WERI-Rb-1 (cell line): ENCODE measurements around the gene SH3PXD2A.
A peak's percentile ranks its signal among the peaks of the same experiment; 100 is the strongest.

Source experiments
- DNase-seq: peaks from one replicate; pipeline ENCODE4 v3.0.0-alpha.2; 2020
- H3K27ac ChIP-seq: fragments of 250-450 bp; sonication (Bioruptor Pico); 2 replicates; pipeline ENCODE4 v1.5.1; 2020; ENCODE audit warnings: mild to moderate bottlenecking, moderate library complexity
- H3K27me3 ChIP-seq: fragments of 250-450 bp; sonication (Bioruptor Pico); 2 replicates; pipeline ENCODE4 v1.5.1; 2021; ENCODE audit warnings: mild to moderate bottlenecking, low read depth, moderate library complexity; ENCODE audit not compliant: insufficient read depth, severe bottlenecking
- H3K36me3 ChIP-seq: fragments of 250-450 bp; sonication (Bioruptor Pico); 2 replicates; pipeline ENCODE4 v1.5.1; 2020; ENCODE audit warnings: mild to moderate bottlenecking, moderate library complexity
- H3K4me3 ChIP-seq: 2 replicates; pipeline ENCODE4 v1.5.1; 2011; ENCODE audit warnings: low read depth, mild to moderate bottlenecking, control low read depth, low read length
- H3K9me3 ChIP-seq: fragments of 250-450 bp; sonication (Bioruptor Pico); 2 replicates; pipeline ENCODE4 v1.5.1; 2021; ENCODE audit warnings: mild to moderate bottlenecking, moderate library complexity; ENCODE audit not compliant: severe bottlenecking
- CTCF ChIP-seq: IDR thresholded peaks from 2 replicates; pipeline ENCODE4 v1.5.1; 2011; ENCODE audit warnings: low read depth, mild to moderate bottlenecking, control low read depth, inconsistent platforms, low read length

The SH3PXD2A gene

GRCh38 chr10:103895411-103896186 lies 40.2 kb upstream of the SH3PXD2A start:
- DNase-seq = no peak
- Histone ChIP-seq H3K27me3 (no peaks in the 10 kb centered on the region), H3K27ac (peak overlapping the region; percentile 14; the same call in 1 of the 2 replicates), H3K36me3 (no peaks in the 10 kb centered on the region), H3K4me3 (no peak overlapping the region), H3K9me3 (no peaks in the 10 kb centered on the region)
- no peak for TF ChIP-seq CTCF

GRCh38 chr10:103894441-103894864 lies 39.1 kb upstream of the SH3PXD2A start:
- Histone ChIP-seq H3K9me3 (no peaks in the 10 kb centered on the region), H3K4me3 (no peak overlapping the region), H3K36me3 (no peaks in the 10 kb centered on the region), H3K27ac (peak overlapping the region; percentile 30), H3K27me3 (no peaks in the 10 kb centered on the region)
- DNase-seq = no peak
- TF ChIP-seq CTCF = no peak

- H3K4me3 ChIP-seq = no peak overlapping the region
- no peak overlapping the region for H3K27ac ChIP-seq
- no peaks in the 10 kb centered on the region for H3K36me3 ChIP-seq
- no peak for TF ChIP-seq CTCF
- no peak for DNase-seq
- H3K9me3 ChIP-seq = no peaks in the 10 kb centered on the region
- no peaks in the 10 kb centered on the region for H3K27me3 ChIP-seq
These were observed 38.4 kb upstream of the SH3PXD2A start for GRCh38 chr10:103893817-103894216.

DNA sequence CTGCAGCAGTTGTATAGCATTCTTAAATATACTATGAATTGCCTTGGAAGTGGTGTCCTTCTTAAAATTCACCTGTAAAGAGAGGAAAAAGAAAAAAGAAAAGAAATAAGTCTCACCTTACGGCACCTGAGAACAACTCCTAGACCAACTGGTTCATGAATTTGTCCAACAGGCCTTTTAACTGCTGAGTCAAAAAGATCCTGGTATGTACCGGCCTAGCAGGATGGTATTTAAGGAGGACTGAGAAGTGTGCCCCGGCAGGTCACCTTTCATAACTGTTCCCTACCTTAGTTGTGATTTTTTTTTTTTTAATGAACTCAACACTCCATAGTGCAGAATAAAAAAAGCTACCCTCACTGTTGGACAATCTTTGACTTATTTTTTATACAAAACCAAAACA lies 36.8 kb upstream of the SH3PXD2A start:
- Histone ChIP-seq H3K36me3 (no peaks in the 10 kb centered on the region), H3K27me3 (no peaks in the 10 kb centered on the region), H3K9me3 (no peaks in the 10 kb centered on the region), H3K4me3 (no peak overlapping the region), H3K27ac (no peak overlapping the region)
- DNase-seq = no peak
- no peak for TF ChIP-seq CTCF

GRCh38 chr10:103890688-103891087 lies 35.3 kb upstream of the SH3PXD2A start:
- Histone ChIP-seq H3K4me3 (no peak overlapping the region), H3K27ac (no peak overlapping the region), H3K9me3 (no peaks in the 10 kb centered on the region), H3K27me3 (no peaks in the 10 kb centered on the region), H3K36me3 (no peaks in the 10 kb centered on the region)
- no peak for TF ChIP-seq CTCF
- no peak for DNase-seq

DNA sequence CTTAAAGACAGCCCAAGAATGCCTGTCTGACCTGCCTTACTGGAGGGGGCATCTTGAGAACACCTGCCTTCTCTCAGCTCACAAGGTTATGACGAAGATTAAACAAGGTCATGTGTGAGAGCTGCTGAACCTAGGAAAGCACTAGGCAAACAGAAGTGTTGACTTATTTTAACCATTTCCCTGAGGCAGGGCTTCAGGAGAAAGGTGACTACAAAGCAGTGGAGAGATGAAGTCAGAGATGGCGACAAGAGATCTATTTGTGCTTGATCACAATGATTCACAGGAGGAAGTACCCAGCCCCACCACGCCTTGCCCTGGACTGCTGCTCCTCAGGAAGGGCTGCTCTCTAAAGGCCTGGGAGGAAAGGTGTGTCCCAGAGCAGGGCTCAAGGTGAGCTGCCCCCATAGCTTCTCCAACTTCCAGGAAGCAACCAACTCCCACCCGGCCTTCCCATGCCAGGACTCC lies 34.9 kb upstream of the SH3PXD2A start:
- Histone ChIP-seq H3K36me3 (no peaks in the 10 kb centered on the region), H3K4me3 (no peak overlapping the region), H3K9me3 (no peaks in the 10 kb centered on the region), H3K27me3 (no peaks in the 10 kb centered on the region), H3K27ac (no peak overlapping the region)
- TF ChIP-seq CTCF = no peak
- no peak for DNase-seq
